ENCODE data around the gene CROCC2.
A peak's percentile ranks its signal among the peaks of the same experiment; 100 is the strongest.

The CROCC2 gene

DNA sequence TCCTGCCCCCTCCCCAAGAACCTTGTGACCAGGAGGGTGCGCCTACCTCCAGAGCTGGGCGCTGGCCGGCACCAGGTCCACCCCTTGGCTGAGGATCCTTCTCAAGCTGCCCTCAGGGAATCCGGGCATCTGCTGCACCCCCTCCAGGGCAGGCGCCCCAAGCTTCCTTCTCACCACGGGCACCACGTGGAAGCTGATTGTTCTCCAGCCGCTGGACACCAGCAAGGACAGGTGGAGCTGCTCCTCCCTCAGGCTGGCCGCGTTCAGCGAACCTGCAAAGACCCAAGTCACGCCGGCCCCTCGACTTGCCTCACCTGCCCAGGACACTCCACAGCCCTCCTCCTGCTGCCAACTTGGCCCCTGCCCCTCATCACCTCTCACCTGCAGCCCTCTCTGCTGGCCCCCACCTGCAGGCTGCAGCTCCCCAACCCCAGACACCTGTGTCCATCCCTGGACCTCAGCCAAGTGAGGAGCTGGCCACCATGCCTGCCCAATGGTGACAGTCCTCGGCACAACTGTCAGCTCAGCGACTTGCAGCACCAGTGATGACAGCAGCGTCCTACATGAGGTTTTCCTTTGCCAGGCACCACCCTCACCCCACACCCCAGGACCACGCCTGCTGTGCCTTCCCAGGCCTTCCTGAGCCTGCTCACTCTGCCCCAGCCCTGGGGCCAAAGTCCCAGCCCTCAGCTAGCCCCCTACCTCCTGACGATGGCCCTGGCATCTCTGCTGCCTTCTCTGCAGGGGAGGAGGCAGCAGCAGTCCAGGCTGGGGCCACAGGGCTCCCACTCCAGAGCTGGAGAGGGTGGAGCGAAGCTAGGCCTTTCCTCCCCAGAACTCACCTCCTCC, 14.4 kb upstream of the CROCC2 start:
- DNase-seq (ENCODE audit: low read depth in 3 of 3), result no peak

DNA sequence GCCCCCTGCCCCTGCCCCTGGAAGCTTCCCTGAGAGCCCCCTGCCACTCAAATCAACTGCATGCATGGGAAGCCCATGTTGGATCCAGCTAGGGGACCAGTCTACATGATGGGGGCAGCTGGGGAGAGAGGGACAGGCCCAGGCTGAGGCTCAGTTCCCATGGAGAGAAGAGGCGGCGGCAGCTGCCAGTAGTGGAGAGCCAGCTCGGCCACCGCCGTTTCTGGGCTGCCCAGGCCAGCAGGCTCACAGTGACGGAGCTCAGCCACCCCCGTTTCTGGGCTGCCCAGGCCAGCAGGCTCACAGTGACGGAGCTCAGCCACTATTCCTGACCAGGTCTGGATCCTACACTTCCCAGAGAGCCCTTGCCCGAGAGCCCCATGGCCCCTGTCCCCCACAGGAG, 13.8 kb upstream of the CROCC2 start:
- DNase-seq (ENCODE audit: low read depth in 3 of 3), result no peak

DNA sequence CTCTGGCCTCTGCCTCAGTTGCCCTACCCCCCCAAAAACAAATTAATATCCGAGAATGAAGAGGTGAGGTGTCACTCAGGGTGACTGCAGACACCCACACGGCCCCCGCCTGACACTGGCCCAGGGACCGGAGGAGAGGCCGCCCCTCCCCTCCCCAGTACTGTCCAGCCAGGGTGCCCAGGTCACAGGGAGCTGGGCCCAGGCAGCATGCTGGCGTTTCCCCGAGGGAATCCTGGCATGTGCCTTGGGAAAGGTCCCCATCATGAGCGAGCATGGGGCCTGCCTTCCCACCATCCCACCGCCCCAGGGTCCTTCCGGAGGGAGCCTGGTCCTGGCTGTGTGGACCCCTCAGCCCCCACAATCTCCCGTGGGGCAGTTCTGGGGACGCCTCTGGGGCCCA, 13.2 kb upstream of the CROCC2 start:
- no peak for DNase-seq (ENCODE audit: low read depth in 3 of 3)

- DNase-seq (ENCODE audit: low read depth in 3 of 3), result peak; percentile 2 to 74 (median 45)
These were observed 12.7 kb upstream of the CROCC2 start for GRCh38 chr2:240893363-240893844.

DNA sequence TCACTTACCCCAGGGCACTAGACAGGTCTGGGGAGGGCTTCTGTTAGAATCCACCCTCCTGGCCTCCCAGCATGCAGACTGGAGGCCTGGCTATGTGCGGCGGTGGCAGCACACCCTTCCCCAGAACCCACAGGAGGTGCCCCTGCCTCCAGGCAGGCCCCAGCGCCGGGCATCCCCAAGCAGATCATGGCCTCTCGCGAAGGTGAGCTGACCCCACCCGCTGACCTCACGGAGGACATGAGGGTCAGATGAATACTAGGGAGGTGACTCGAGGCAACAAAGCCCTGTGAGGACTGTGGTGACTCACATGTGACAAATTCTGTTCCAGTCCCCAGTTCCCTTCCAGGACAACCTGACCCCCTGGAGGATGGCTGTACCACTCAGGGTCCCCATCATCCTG, 12.1 kb upstream of the CROCC2 start:
- DNase-seq (ENCODE audit: low read depth in 3 of 3), result no peak

DNA sequence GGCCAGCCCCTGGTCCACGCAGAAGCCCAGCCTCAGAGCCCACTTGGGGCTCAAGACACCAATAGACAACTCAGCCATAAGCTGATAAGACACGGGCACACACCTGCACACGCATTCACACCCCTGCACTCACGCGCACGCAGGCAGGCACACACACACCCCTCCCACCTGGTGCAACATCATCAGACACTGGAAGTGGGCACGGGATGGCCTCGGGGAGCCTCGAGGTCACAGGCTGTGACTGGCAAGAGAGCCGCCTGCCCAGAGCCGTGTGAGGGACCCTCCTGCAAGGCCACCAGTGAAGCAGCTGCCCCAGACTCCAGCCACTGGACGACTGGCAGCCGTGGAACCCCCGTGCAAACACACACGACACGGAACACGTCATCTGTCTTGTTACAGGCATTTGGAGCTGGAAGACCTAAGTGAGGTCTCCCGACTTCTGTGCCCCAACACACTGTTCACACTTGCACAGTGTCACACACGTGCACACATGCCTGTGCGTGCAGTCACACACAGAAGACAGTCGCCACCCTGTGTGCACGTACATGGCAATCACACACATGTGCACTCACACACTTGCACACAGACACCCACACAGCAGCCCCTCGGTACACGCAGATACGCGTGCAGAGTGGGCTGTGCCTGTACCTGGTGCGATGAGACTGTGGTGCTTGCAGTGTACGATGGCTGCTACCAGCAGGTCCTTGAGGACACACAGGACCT, 11.1 kb upstream of the CROCC2 start:
- no peak for DNase-seq (ENCODE audit: low read depth in 3 of 3)

DNA sequence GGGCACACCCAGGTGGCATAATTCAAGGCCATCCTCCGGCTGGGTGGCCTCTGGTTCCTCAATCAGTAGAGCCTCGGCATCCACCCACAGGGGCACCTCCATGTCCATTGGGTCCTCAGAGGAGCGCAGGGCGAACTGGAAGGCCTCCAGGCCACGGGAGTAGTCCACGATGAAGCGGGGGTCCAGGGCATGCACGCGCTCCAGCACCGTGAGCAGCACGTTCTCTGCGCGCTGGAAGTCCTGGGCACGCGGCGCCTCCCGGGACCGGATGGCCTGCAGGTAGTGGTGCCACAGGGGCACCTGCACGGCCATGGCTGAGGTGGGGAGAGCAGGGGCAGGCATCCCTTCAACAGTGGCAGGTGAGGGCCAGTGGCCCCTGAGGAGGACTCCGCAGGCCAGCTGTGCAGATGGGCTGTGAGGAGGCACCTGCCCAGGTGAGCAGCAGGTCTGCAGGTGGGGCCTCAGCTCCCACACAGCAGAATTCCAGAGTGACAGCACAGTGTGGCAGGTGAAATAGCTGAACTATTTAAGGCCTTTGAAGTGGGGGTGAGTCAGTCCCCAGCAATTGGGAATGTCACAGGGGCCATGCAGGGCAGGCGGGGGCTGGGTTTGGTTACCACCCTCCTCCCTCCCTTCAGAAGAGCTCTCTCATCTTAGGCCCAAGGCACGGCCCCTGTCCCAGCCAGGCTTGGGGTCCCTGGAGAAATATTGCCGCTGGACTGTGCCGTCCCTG, 10.3 kb upstream of the CROCC2 start, which contains the start of gene MAB21L4:
TSS of gene MAB21L4 (minus strand) at position 501 of the 733 bp plus-strand sequence. CDS start at position 342, 159 bp downstream.
- DNase-seq (ENCODE audit: low read depth in 3 of 3), result no peak

DNA sequence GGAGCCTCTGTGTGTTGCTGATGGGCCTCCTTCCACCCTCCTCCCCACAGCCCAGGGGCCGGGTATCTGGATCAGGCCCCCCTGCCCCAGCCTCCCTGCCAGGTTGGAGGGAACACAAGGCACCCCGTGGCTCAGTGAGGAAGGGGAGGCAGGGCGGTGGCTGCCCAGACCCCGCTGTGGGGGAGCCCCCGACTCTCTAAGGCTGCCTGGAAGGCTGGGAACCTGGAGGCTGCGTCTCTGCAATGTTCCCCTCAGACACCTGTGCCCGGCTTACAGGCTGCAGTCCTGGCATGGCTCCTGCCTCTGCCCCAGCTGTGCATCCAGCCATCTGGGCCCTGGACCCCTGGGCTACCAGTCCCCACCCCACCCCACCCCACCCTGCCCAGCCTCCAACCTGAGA, 9.7 kb upstream of the CROCC2 start:
- DNase-seq (ENCODE audit: low read depth in 3 of 3), result no peak

DNA sequence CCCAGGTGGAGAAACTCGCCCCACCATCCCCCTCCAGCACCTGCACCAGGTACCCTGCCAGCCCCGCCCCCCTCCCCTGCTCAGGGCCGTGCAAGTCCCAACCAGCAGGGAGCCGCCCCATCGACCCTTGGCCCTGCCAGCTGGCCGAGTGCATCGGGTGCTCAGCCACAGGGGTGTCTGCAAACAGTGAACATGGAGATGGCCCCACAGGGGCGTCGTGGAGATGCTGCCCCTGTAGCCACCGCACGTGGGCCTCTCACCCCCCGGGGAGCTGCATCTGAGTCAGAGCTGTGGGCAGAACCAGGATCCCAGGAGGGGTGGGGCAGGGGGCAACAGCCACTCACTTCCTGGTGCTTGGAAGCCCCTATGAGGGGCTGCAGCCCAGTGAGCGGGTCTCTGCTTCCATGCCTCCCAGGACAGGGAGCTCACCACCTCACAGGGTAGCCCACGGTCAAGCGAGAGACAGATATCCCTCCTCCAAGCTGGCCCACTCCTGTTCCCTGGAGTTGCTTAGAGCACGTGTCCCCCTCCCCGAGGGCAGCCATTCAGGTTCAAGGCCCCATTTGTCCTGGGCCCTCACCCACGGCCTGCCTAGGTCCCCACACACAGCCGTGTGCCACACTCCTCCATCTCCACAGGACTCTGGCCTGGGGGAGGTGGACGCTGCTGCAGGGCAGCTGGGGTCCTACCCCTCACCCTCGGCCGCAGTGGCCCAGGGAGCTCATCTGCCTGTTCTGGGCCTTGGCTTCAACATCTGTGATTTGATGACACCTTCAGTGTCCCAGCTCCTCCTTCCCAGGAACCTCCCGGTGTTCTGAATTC, 9.1 kb upstream of the CROCC2 start:
- DNase-seq (ENCODE audit: low read depth in 3 of 3), result no peak

- DNase-seq (ENCODE audit: low read depth in 3 of 3), result no peak
These were observed 7.9 kb upstream of the CROCC2 start for GRCh38 chr2:240898108-240898730.

- no peak for DNase-seq (ENCODE audit: low read depth in 3 of 3)
These were observed 7.2 kb upstream of the CROCC2 start for GRCh38 chr2:240898731-240899467.

DNA sequence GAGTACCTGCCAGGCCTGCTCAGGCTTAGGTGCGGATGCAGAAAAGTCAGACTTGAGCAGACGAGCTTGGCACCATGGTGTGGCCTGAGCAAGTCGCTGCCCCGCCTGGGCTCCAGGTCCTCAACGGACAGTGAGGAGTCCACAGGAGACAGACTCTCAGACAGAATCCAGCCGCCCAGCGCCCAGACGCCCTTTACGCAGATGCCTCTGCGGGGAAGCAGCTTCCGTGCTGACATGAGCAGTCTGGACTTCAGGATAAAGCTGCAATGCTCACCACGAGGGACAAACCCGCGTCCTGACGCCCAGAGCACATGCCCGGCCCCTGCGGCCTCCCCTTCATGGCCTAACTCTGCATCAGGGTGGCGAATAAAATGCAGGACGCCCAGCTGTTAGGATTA, 6.7 kb upstream of the CROCC2 start:
- no peak for DNase-seq (ENCODE audit: low read depth in 3 of 3)

DNA sequence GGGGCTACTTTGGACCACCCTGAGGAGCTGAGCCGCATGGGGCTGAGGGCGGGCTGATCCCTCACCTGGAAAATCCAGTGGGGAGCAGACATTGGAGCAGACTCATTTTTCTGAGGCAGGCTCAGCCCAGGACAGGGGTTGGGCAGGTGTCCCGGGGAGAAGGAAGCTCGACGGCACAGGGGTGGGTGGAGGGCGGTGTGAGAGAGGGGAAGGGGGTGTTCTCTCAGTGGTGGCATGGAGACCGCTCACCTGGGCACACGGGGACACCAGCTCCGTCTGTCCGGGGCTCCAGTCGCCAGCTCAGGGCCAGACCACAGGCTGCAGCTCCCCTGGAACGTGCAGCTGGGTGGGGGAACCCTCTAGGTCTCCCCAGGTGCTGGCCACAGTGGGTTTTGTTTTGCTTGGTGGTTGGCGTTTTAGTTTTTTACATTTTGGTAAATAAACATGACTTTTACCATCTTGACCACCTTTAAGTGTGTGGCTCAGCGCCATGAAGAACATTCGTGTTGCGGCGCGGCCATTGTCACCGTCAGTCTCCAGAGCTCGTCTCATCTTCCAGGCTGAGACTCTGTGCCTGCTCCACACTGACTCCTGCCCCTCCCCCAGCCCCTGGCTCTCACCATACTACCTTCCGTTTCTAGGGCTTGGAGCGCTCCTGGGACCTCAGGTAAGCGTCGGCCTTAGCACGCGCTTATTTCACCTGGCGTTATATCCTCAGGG, 5.8 kb upstream of the CROCC2 start:
- no peak for DNase-seq (ENCODE audit: low read depth in 3 of 3)

- no peak for DNase-seq (ENCODE audit: low read depth in 3 of 3)
These were observed 4.0 kb upstream of the CROCC2 start for GRCh38 chr2:240901986-240902614.

- no peak for DNase-seq (ENCODE audit: low read depth in 3 of 3)
These were observed 3.5 kb upstream of the CROCC2 start for GRCh38 chr2:240902615-240903041.

DNA sequence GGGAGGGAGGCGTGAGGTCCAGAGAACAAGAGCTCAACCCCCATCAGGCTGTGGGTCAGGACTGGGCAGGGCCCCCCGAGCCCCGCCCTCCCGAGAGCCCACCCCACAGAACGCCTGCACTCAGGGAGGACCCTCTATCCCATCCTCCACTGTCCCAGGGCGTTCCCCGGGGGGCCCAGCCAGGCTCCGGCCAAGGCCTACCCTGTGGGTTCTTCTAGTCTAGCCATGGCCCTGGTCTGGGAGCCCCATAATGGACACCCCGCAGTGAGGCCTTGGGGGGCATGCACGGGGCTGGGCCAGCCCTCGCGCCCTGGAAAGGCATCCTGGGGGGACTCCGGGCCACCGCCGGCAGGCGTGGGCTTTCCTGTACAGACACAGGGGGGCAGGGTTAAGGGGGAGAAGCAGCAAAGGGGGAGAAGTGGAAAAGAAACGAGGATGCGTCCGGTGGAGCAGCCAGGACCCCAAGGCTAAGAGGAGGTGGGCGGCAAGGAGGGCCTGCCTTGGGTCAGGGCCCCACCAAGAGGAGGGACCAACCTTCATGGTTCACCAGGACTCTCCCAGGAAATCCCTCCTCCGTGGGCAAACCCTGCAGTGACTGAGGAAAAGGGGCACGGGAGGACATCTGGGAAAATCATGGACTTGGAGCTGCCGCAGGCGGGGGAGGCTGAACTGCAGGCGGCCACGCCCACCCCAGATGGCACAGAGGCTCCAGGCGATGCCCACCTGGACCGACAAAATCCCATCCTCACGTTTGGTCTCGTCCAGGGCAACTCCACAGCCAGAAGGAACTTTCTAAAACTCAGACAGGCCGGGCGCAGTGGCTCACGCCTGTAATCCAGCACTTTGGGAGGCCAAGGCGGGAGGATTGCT, 2.7 kb upstream of the CROCC2 start:
- DNase-seq (ENCODE audit: low read depth in 3 of 3), result no peak

GRCh38 chr2:240904216-240905175, 1.6 kb upstream of the CROCC2 start:
- no peak for DNase-seq (ENCODE audit: low read depth in 3 of 3)
